NCI-H345 treated with DMSO at 0.1 percent for 48 hours (cell line): Measurements from ENCODE around the gene KCTD1.
A peak's percentile ranks its signal among the peaks of the same experiment; 100 is the strongest.

Source experiments
- DNase-seq: peaks from one replicate; lab custom pipeline; 2025; ENCODE audit not compliant: unreplicated experiment; lab: John Stamatoyannopoulos, UW

KCTD1 gene

GRCh38 chr18:26524504-26525351, 23.6 kb downstream of the KCTD1 start:
- no peak for DNase-seq

- DNase-seq = no peak
Measured at GRCh38 chr18:26524002-26524401, 24.4 kb downstream of the KCTD1 start.

- no peak for DNase-seq
Measured at GRCh38 chr18:26521617-26522016, 26.7 kb downstream of the KCTD1 start.

GRCh38 chr18:26520974-26521373, 27.4 kb downstream of the KCTD1 start:
- no peak for DNase-seq

GRCh38 chr18:26519114-26519513, 29.2 kb downstream of the KCTD1 start:
- DNase-seq = no peak

GRCh38 chr18:26516964-26517363, 31.4 kb downstream of the KCTD1 start:
- no peak for DNase-seq

GRCh38 chr18:26515643-26516487, 32.5 kb downstream of the KCTD1 start:
- DNase-seq = no peak

- DNase-seq = no peak
Measured at GRCh38 chr18:26511339-26512071, 36.8 kb downstream of the KCTD1 start.

GRCh38 chr18:26510337-26510736, 38.0 kb downstream of the KCTD1 start:
- DNase-seq = no peak

- DNase-seq = no peak
Measured at GRCh38 chr18:26506012-26506411, 42.3 kb downstream of the KCTD1 start.

GRCh38 chr18:26504831-26505230, 43.5 kb downstream of the KCTD1 start:
- peak; percentile 57 for DNase-seq

- no peak for DNase-seq
Measured at GRCh38 chr18:26503382-26503781, 45.0 kb downstream of the KCTD1 start.

- DNase-seq = no peak
Measured at GRCh38 chr18:26502823-26503222, 45.5 kb downstream of the KCTD1 start.

GRCh38 chr18:26497866-26498265, 50.5 kb downstream of the KCTD1 start:
- no peak for DNase-seq

GRCh38 chr18:26496528-26496927, 51.8 kb downstream of the KCTD1 start:
- no peak for DNase-seq

GRCh38 chr18:26495287-26495686, 53.1 kb downstream of the KCTD1 start:
- DNase-seq = no peak

GRCh38 chr18:26493021-26493420, 55.3 kb downstream of the KCTD1 start:
- DNase-seq = no peak

- no peak for DNase-seq
Measured at GRCh38 chr18:26491194-26491816, 57.0 kb downstream of the KCTD1 start.

GRCh38 chr18:26489881-26490280, 58.5 kb downstream of the KCTD1 start:
- DNase-seq = no peak

GRCh38 chr18:26489191-26489590, 59.2 kb downstream of the KCTD1 start:
- no peak for DNase-seq

- DNase-seq = peak; percentile 57
Measured at GRCh38 chr18:26488417-26489009, 59.8 kb downstream of the KCTD1 start.
